Measurements from ENCODE around the gene PTPRG.
"Not testable (repeated sequence)": the region's sequence is repeated elsewhere in the genome, so short reads cannot be mapped to it uniquely, and the experiment has no call there.

PTPRG gene

GRCh38 chr3:61688307-61688984 lies 127.1 kb downstream of the PTPRG start:
- no peak for DNase-seq

- DNase-seq, result no peak
These were observed 128.6 kb downstream of the PTPRG start for GRCh38 chr3:61690016-61690415.

GRCh38 chr3:61691466-61691865 lies 130.1 kb downstream of the PTPRG start:
- no peak for DNase-seq

- no peak for DNase-seq
These were observed 135.9 kb downstream of the PTPRG start for GRCh38 chr3:61697301-61697700.

- not testable (repeated sequence) for DNase-seq
These were observed 137.1 kb downstream of the PTPRG start for GRCh38 chr3:61698278-61699072.

- DNase-seq, result no peak
These were observed 138.3 kb downstream of the PTPRG start for GRCh38 chr3:61699622-61700021.

GRCh38 chr3:61701011-61701410 lies 139.6 kb downstream of the PTPRG start:
- DNase-seq, result no peak

- DNase-seq, result no peak
These were observed 141.1 kb downstream of the PTPRG start for GRCh38 chr3:61702453-61702852.

GRCh38 chr3:61704807-61705206 lies 143.4 kb downstream of the PTPRG start:
- no peak for DNase-seq

- DNase-seq, result no peak
These were observed 146.1 kb downstream of the PTPRG start for GRCh38 chr3:61707492-61707891.

- DNase-seq, result not testable (repeated sequence)
These were observed 149.5 kb downstream of the PTPRG start for GRCh38 chr3:61710920-61711319.

- DNase-seq, result no peak
These were observed 152.9 kb downstream of the PTPRG start for GRCh38 chr3:61714225-61714624.

- DNase-seq, result no peak
These were observed 154.6 kb downstream of the PTPRG start for GRCh38 chr3:61715886-61716527.

- not testable (repeated sequence) for DNase-seq
These were observed 155.3 kb downstream of the PTPRG start for GRCh38 chr3:61716693-61717092.

- no peak for DNase-seq
These were observed 157.2 kb downstream of the PTPRG start for GRCh38 chr3:61718565-61718964.

GRCh38 chr3:61719278-61719977 lies 158.1 kb downstream of the PTPRG start:
- DNase-seq, result no peak

- no peak for DNase-seq
These were observed 161.7 kb downstream of the PTPRG start for GRCh38 chr3:61723038-61723437.

GRCh38 chr3:61724183-61724582 lies 162.8 kb downstream of the PTPRG start:
- no peak for DNase-seq

- no peak for DNase-seq
These were observed 163.4 kb downstream of the PTPRG start for GRCh38 chr3:61724801-61725200.

- DNase-seq, result peak; percentile 63
These were observed 164.5 kb downstream of the PTPRG start for GRCh38 chr3:61725851-61726333.

- DNase-seq, result no peak
These were observed 166.1 kb downstream of the PTPRG start for GRCh38 chr3:61727435-61727834.

- DNase-seq, result no peak
These were observed 167.8 kb downstream of the PTPRG start for GRCh38 chr3:61729038-61729634.

- no peak for DNase-seq
These were observed 168.7 kb downstream of the PTPRG start for GRCh38 chr3:61730056-61730455.
